Breast epithelium (tissue), 4 donors: Measurements from ENCODE around the gene PAPPA. TPM values are rescaled to one million over a fixed set of nuclear protein-coding genes. Genes with fewer than 3 reads are reported as not detected.

Source experiments
- DNase-seq, 2 donors: peaks; one replicate each; pipeline ENCODE4 v3.0.0-alpha.2; 2019; ENCODE audit warnings: low spot score in 2 of 2
- H3K27ac ChIP-seq, 2 donors: fragments of 200-600 bp; sonication (generic) in 1 of 2; one replicate each; pipeline ENCODE4 v1.5.1; 2016 to 2019; ENCODE audit warnings: mild to moderate bottlenecking in 1 of 2
- H3K27me3 ChIP-seq, 2 donors: fragments of 200-600 bp; sonication (generic) in 1 of 2; one replicate each; pipeline versions ENCODE4 v1.5.1 to v1.6.0; 2017 to 2019; ENCODE audit warnings: control low read depth in 1 of 2, mild to moderate bottlenecking in 1 of 2
- H3K36me3 ChIP-seq: fragments of 200-600 bp; one replicate; pipeline ENCODE4 v1.5.1; 2019
- H3K4me1 ChIP-seq, 2 donors: fragments of 200-600 bp; sonication (generic); one replicate each; pipeline ENCODE4 v1.5.1; 2016 to 2019; ENCODE audit warnings: control low read depth in 1 of 2
- H3K4me3 ChIP-seq, 3 donors: fragments of 200-600 bp; sonication (generic); 1 replicate in 2 of 3; 2 replicates in 1 of 3; pipeline ENCODE4 v1.5.1; 2016 to 2019; ENCODE audit warnings: mild to moderate bottlenecking in 3 of 3, moderate library complexity in 2 of 3
- H3K9me3 ChIP-seq, 2 donors: fragments of 200-600 bp; sonication (generic) in 1 of 2; one replicate each; pipeline ENCODE4 v1.5.1; 2016 to 2019; ENCODE audit warnings: control low read depth in 1 of 2
- POLR2A ChIP-seq: fragments of 450-650 bp; IDR thresholded peaks from one replicate; pipeline ENCODE4 v1.6.1; 2016; ENCODE audit warnings: antibody characterized with exemption, mild to moderate bottlenecking, moderate library complexity
- POLR2AphosphoS5 ChIP-seq, 3 donors: sonication (generic); formaldehyde crosslinking; IDR thresholded peaks; one replicate each; pipeline ENCODE4 v1.6.1; 2017; ENCODE audit warnings: antibody characterized with exemption in 3 of 3
- intact Hi-C: fragments of 100-400 bp; cut with DNase I; formaldehyde crosslinking; loops from one replicate; pipeline ENCODE4 v1.15.1; 2023; ENCODE audit warnings: low total_unique reads
- total RNA-seq, 3 donors: library from RNA; depleted of rRNA; stranded (reverse); fragments of >200 nt; gene quantifications; one replicate each; pipeline ENCODE4 v1.1.0, GENCODE V29; 2016
- TF ChIP-seq, protein P1 (sequence below), 3 donors: fragments of 450-650 bp; IDR thresholded peaks; one replicate each; pipeline ENCODE4 v1.5.1; 2016 to 2017; ENCODE audit warnings: antibody characterized with exemption in 3 of 3, mild to moderate bottlenecking in 3 of 3, moderate library complexity in 3 of 3

PAPPA gene
- total RNA-seq, 3 donors from 2014 or later: 2.6 to 3.4 (median 3.4) TPM

DNA sequence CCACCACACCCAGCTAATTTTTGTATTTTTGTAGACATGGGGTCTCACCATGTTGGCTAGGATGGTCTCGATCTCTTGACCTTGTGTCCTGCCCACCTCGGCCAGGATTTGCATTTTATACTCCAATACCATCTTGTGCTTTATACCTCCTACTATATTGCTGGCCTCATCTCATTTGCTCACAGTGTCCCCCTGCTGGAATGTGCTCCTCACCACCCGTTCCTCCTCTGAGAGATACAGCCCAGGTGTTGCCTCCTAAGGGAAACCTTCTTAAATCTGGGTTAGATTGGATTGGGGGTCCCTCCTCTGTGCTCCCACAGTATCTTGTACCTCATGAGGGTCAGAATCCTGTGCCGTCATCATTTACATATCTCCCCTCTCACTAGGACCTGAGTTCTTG lies 131.7 kb downstream of the PAPPA start:
- intact Hi-C loops: no loop called here
- TF ChIP-seq POLR2AphosphoS5 (IDR thresholded peaks at IDR 0.05): no peak
- no peak for TF ChIP-seq POLR2A
- TF ChIP-seq, protein P1, sequence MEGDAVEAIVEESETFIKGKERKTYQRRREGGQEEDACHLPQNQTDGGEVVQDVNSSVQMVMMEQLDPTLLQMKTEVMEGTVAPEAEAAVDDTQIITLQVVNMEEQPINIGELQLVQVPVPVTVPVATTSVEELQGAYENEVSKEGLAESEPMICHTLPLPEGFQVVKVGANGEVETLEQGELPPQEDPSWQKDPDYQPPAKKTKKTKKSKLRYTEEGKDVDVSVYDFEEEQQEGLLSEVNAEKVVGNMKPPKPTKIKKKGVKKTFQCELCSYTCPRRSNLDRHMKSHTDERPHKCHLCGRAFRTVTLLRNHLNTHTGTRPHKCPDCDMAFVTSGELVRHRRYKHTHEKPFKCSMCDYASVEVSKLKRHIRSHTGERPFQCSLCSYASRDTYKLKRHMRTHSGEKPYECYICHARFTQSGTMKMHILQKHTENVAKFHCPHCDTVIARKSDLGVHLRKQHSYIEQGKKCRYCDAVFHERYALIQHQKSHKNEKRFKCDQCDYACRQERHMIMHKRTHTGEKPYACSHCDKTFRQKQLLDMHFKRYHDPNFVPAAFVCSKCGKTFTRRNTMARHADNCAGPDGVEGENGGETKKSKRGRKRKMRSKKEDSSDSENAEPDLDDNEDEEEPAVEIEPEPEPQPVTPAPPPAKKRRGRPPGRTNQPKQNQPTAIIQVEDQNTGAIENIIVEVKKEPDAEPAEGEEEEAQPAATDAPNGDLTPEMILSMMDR (IDR thresholded peaks at IDR 0.05): no peak
- Histone ChIP-seq H3K9me3 (no peaks in the 10 kb centered on the region), H3K27me3 (no peaks in the 10 kb centered on the region), H3K4me1 (no peaks in the 10 kb centered on the region), H3K36me3 (no peaks in the 10 kb centered on the region), H3K27ac (no peak overlapping the region), H3K4me3 (no peak overlapping the region)
- DNase-seq: no peak

DNA sequence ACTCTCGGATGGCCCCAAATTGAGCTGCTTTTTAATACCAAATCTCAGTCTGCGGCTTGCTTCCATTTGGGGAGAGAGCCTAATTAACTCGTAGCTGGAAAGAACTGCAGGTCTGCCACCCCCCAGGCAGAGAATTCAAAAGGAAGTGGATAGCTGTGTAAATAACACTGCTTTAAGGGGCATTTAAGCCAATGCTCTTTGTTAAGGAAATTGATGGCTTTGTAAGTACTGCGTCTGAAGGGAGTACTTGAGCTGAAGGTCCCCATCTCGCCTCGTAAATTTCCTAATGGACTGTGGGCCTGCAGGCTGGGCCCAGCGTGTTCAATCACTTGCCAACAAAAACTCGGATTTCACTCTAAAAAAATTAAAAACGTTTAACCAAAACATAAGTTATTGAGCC lies 132.7 kb downstream of the PAPPA start:
- no peaks in the 10 kb centered on the region for H3K4me1 ChIP-seq
- no peak overlapping the region for H3K4me3 ChIP-seq
- TF ChIP-seq, protein P1 (IDR thresholded peaks at IDR 0.05): no peak
- TF ChIP-seq POLR2AphosphoS5 (IDR thresholded peaks at IDR 0.05) (no peak), POLR2A (no peak)
- no peaks in the 10 kb centered on the region for H3K27me3 ChIP-seq
- no peak for DNase-seq
- intact Hi-C loops: no loop called here
- no peaks in the 10 kb centered on the region for H3K9me3 ChIP-seq
- H3K27ac ChIP-seq: no peak overlapping the region
- H3K36me3 ChIP-seq: no peaks in the 10 kb centered on the region

DNA sequence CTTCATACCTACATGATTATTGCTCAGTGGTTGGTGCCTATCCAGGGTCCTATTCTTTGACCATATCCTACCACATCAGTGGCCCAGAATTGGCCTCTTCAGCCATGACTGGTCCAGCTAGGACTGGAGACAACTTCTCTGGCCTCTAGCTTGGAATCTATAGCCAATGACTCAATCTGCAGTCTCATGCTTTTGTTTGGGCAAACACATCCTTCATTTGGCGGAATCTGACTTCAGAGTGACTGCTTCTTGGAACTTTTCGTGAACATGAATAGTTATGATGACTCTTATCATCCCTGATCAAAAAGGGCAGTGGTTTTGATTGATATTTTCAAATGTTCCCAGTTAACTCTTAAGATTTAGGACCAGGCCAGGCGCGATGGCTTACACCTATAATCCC lies 134.1 kb downstream of the PAPPA start:
- intact Hi-C loops: no loop called here
- H3K27ac ChIP-seq: no peak overlapping the region

DNA sequence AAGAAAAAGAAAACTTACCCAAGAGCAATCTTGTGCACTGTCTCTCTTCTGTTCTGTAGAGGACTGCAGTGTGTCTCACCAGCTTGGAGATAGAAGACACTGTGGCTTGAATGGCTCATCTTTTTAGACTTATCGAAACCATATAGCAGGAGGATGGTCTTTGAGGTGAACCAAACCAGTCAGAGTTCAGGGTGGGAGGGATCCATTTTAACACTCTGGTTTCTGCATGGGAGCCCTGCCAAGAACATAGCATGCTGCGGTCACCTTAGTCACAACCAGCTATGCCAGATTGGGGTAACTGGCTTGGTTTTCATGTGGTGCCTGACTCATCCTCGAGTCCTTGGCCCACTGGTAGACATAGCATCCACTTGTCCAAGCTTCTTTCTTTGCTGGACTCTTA lies 135.1 kb downstream of the PAPPA start:
- intact Hi-C loops: no loop called here
- H3K4me3 ChIP-seq: no peak overlapping the region
- H3K27ac ChIP-seq: no peak overlapping the region
- H3K36me3 ChIP-seq: no peaks in the 10 kb centered on the region
- no peaks in the 10 kb centered on the region for H3K27me3 ChIP-seq
- H3K4me1 ChIP-seq: no peaks in the 10 kb centered on the region
- DNase-seq: no peak
- H3K9me3 ChIP-seq: no peaks in the 10 kb centered on the region
- TF ChIP-seq POLR2AphosphoS5 (IDR thresholded peaks at IDR 0.05) (no peak), POLR2A (no peak)
- TF ChIP-seq, protein P1 (IDR thresholded peaks at IDR 0.05): no peak

More for the DNA sequence above, 134.1 kb downstream of the PAPPA start:
- no peaks in the 10 kb centered on the region for H3K36me3 ChIP-seq
- H3K4me3 ChIP-seq: no peak overlapping the region
- no peaks in the 10 kb centered on the region for H3K27me3 ChIP-seq
- no peaks in the 10 kb centered on the region for H3K4me1 ChIP-seq
- DNase-seq: no peak
- H3K9me3 ChIP-seq: no peaks in the 10 kb centered on the region
- TF ChIP-seq, protein P1 (IDR thresholded peaks at IDR 0.05): no peak
- TF ChIP-seq POLR2AphosphoS5 (IDR thresholded peaks at IDR 0.05) (no peak), POLR2A (no peak)

DNA sequence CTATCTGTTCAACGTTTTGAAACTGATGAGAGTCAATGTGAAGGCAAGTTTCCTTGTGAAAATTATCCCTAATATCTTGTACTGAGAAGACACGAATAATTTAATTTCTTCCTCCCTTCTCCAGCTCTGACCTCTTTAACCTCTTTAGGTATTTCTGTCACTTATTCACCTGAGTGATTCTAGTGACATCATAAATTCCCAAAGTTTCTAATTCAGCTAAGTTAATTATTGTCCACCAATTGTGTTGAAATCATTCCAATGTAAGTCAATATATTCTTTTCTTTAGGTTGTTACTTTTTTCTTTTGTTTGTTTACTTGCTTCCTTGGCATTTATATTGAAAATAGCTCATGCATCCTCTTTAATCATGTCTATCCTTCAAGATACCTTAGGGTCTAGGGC lies 143.8 kb downstream of the PAPPA start:
- Histone ChIP-seq H3K36me3 (no peaks in the 10 kb centered on the region), H3K27me3 (no peaks in the 10 kb centered on the region), H3K9me3 (no peaks in the 10 kb centered on the region), H3K4me3 (no peak overlapping the region), H3K4me1 (no peaks in the 10 kb centered on the region), H3K27ac (no peak overlapping the region)
- no peak for TF ChIP-seq POLR2A
- TF ChIP-seq POLR2AphosphoS5 (IDR thresholded peaks at IDR 0.05): no peak
- TF ChIP-seq, protein P1 (IDR thresholded peaks at IDR 0.05): no peak
- DNase-seq: no peak
- intact Hi-C loops: no loop called here
